ENCODE measurements around the gene PLXNB2. TPM values are rescaled to one million over a fixed set of nuclear protein-coding genes. Genes with fewer than 3 reads are reported as not detected.

The PLXNB2 gene
- total RNA-seq, 1 experiment from 2014 or later = 227 TPM

DNA sequence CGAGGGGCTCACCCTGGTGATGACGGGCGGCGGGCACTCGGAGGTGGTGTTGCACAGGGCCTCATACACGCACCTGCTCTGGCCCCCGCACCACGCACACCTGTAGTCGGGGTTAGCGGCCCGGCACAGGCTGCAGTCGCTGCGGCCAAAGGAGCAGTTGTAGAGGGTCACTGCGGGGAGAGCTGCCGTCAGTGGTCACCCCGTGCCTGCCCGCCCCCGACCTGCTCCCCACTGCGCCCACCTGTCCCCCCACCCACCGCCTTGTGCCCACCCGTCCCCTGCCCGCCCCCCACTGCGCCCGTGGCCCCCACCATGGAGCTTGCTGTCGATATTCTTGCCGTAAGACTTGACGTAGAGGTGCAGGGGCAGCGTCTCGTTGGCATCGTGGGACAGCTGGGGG is 23.6 kb downstream of the PLXNB2 start:
- ChIA-PET CTCF (no interaction called here), POLR2A (no interaction called here)
- BruUV-seq (replicated peaks) = no TSS peak
- H3K9me3 ChIP-seq (ENCODE audit: control insufficient read depth, insufficient read depth, low read depth, low read length) = no peaks in the 10 kb centered on the region
- in situ Hi-C loops (cut with HindIII; ENCODE audit: low pct_unique_long_range_greater_than_20kb, low sequenced_read_pairs) (no loop called here), intact Hi-C loops (cut with micrococcal nuclease; ENCODE audit: unreplicated experiment) (no loop called here)
- TF ChIP-seq CTCF (IDR thresholded peaks at IDR 0.05) (no peak), TCF7L2 (IDR thresholded peaks at IDR 0.05; ENCODE audit: low read depth, low read length) (no peak), REST (IDR thresholded peaks at IDR 0.05; ENCODE audit: insufficient read depth in 1 of 2, low read depth in 2 of 2, low read length in 1 of 2) (no peak)
- H3K27me3 ChIP-seq (ENCODE audit: control insufficient read depth, insufficient read depth, low read length) = no peaks in the 10 kb centered on the region
- peaks cover 4% of the 10 kb centered on the region; the same call in 1 of the 2 replicates for H3K4me1 ChIP-seq (ENCODE audit: control insufficient read depth, insufficient read depth, low read length)
- no peak overlapping the region for H3K4me3 ChIP-seq (ENCODE audit: low read depth in 2 of 2, low read length in 2 of 2)
- H3K36me3 ChIP-seq (ENCODE audit: control insufficient read depth, insufficient read depth, low read length) = peaks cover 2% of the 10 kb centered on the region; the same call in 1 of the 2 replicates
- DNase-seq (ENCODE audit: low read depth, low spot score) (no peak), ATAC-seq (no peak)
- no peak overlapping the region for H3K27ac ChIP-seq (ENCODE audit: low read length)

DNA sequence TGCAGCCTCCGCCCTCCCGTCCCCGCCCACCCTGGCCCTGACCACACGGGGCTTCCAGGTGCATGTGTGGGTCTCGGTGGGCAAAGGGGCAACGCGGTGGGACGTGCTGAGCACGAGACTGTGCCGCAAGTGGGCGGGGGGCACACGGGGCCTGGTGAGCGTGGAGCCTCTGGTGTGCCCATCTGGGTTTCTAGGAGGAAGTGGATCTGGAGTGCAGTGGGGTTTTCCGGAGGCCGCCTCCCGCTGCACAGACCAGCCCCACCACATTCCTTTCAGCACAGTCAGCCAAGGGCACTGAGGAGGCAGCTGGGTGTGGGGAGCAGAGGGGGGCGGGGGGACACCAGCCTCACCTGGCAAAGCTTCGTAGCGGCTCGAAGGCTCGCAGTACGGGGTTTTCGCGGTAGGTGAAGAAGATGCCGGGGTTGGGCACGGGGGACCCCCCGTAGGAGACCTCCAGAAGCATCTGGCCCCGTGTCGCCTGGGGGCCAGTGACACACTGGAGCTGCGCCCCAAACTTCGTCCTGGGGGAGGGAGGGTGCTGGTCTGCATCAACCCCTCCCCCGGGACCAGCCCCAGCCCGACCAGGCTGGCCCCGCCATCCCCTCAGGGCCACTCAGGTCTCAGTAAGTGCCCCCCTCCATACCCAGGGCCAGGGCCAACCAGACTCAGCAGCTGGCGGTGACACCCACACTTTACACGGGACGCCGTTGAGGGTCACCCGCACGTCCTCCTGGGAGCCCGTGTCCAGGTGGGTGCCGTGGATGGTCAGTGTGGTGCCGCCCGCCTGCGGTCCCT is 24.9 kb downstream of the PLXNB2 start:
- BruUV-seq (replicated peaks) = no TSS peak
- peak; percentile 74 for ATAC-seq
- TF ChIP-seq POLR2AphosphoS5 (IDR thresholded peaks at IDR 0.05; ENCODE audit: low read depth, low read length) (no peak), SIN3A (IDR thresholded peaks at IDR 0.05; ENCODE audit: borderline replicate concordance, insufficient read depth, low read depth, low read length) (no peak), REST (IDR thresholded peaks at IDR 0.05; ENCODE audit: insufficient read depth in 1 of 2, low read depth in 2 of 2, low read length in 1 of 2) (no peak), CTCF (IDR thresholded peaks at IDR 0.05) (no peak), TCF7L2 (IDR thresholded peaks at IDR 0.05; ENCODE audit: low read depth, low read length) (no peak)
- Histone ChIP-seq H3K4me3 (ENCODE audit: low read depth in 2 of 2, low read length in 2 of 2) (no peak overlapping the region), H3K27me3 (ENCODE audit: control insufficient read depth, insufficient read depth, low read length) (no peaks in the 10 kb centered on the region), H3K9me3 (ENCODE audit: control insufficient read depth, insufficient read depth, low read depth, low read length) (no peaks in the 10 kb centered on the region), H3K36me3 (ENCODE audit: control insufficient read depth, insufficient read depth, low read length) (0 out of 2 replicates have a peak, but pooled peaks cover 2% of the 10 kb centered on the region), H3K27ac (ENCODE audit: low read length) (no peak overlapping the region), H3K4me1 (ENCODE audit: control insufficient read depth, insufficient read depth, low read length) (peaks cover 4% of the 10 kb centered on the region; the same call in 1 of the 2 replicates)
- in situ Hi-C loops (cut with HindIII; ENCODE audit: low pct_unique_long_range_greater_than_20kb, low sequenced_read_pairs) (no loop called here), intact Hi-C loops (cut with micrococcal nuclease; ENCODE audit: unreplicated experiment) (no loop called here)
- DNase-seq (ENCODE audit: low read depth, low spot score) = no peak
- ChIA-PET CTCF (no interaction called here), POLR2A (interaction anchor here (0.6 kb wide), 1 partner anchor 11 kb away, joined by 7 read pairs; no protein-coding TSS in a partner anchor)

Measured in Panc1 (cell line).